ENCODE results near the gene LUZP1. TPM values are rescaled to one million over a fixed set of nuclear protein-coding genes. Genes with fewer than 3 reads are reported as not detected.
"Not testable (repeated sequence)": the region's sequence is repeated elsewhere in the genome, so short reads cannot be mapped to it uniquely, and the experiment has no call there.

Gene LUZP1
- polyA plus RNA-seq (2013, experiment 1 of 2; ENCODE audit: insufficient read length), result 35.8 TPM
- polyA plus RNA-seq (2013, experiment 2 of 2; ENCODE audit: insufficient read length), result 33.2 TPM

GRCh38 chr1:23168445-23169194 is at the start of gene LUZP1:
Gene LUZP1, minus strand, starts transcription at chr1:23168856.
- DNase-seq, result peak; percentile 80

GRCh38 chr1:23217421-23218115 is 48.9 kb upstream of the LUZP1 start, which contains the start of gene HTR1D:
Gene HTR1D, minus strand, starts transcription at chr1:23217502. Its CDS starts 23,283 bp downstream, at chr1:23194219.
- no peak for DNase-seq

GRCh38 chr1:23216771-23217420 is 48.2 kb upstream of the LUZP1 start:
- DNase-seq, result no peak

- no peak for DNase-seq
Measured at GRCh38 chr1:23215751-23216449, 47.2 kb upstream of the LUZP1 start.

GRCh38 chr1:23215291-23215690 is 46.6 kb upstream of the LUZP1 start:
- no peak for DNase-seq

GRCh38 chr1:23214640-23215039 is 46.0 kb upstream of the LUZP1 start:
- DNase-seq, result no peak

- no peak for DNase-seq
Measured at GRCh38 chr1:23211955-23212354, 43.3 kb upstream of the LUZP1 start.

GRCh38 chr1:23210963-23211362 is 42.3 kb upstream of the LUZP1 start:
- DNase-seq, result no peak

GRCh38 chr1:23210351-23210785 is 41.7 kb upstream of the LUZP1 start:
- DNase-seq, result no peak

- DNase-seq, result no peak
Measured at GRCh38 chr1:23209770-23210169, 41.1 kb upstream of the LUZP1 start.

GRCh38 chr1:23208527-23208926 is 39.9 kb upstream of the LUZP1 start:
- DNase-seq, result no peak

GRCh38 chr1:23207733-23208132 is 39.1 kb upstream of the LUZP1 start:
- not testable (repeated sequence) for DNase-seq

GRCh38 chr1:23202263-23202749 is 33.6 kb upstream of the LUZP1 start:
- peak; percentile 49 for DNase-seq

- no peak for DNase-seq
Measured at GRCh38 chr1:23200883-23201282, 32.2 kb upstream of the LUZP1 start.

- DNase-seq, result peak; percentile 98
Measured at GRCh38 chr1:23198373-23198772, 29.7 kb upstream of the LUZP1 start.

- peak; percentile 100 for DNase-seq
Measured at GRCh38 chr1:23196627-23197328, 28.1 kb upstream of the LUZP1 start.

GRCh38 chr1:23194119-23194984 is 25.7 kb upstream of the LUZP1 start:
- peak; percentile 98 for DNase-seq

GRCh38 chr1:23193391-23194118 is 24.9 kb upstream of the LUZP1 start:
- no peak for DNase-seq

GRCh38 chr1:23191199-23191598 is 22.5 kb upstream of the LUZP1 start:
- no peak for DNase-seq

- peak; percentile 99 for DNase-seq
Measured at GRCh38 chr1:23188936-23189452, 20.3 kb upstream of the LUZP1 start.
